Measurements from ENCODE around the gene AGER.

GRCh38 chr6:32171234-32171633, 12.8 kb downstream of the AGER start:
- no peak for TF ChIP-seq POLR2A (IDR thresholded peaks at IDR 0.05)
- no peak for TF ChIP-seq CTCF (IDR thresholded peaks at IDR 0.05)
